ENCODE data around the gene APCDD1.

DNA sequence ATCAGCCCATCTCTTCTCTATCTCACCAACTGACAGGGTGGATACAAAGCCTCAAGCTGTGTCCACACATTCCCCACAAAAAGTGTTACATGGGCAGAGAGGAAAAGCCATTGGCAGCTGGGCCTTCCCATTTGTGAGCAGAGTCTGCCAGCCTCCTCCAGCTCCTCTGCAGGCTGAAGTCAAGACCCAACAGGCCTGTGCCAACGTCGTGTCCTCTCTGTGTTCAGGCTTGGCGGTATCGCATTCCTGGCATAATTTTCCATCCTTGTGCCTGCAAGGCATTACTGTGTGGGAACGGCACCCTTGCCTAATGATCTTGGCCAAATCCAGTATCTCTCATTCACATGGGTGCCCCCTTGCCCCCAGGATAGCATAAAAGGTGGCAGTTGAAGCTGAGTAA lies 41.5 kb upstream of the APCDD1 start:
- no peak for TF ChIP-seq CTCF (IDR thresholded peaks at IDR 0.05)
- no peak for TF ChIP-seq ZFX (IDR thresholded peaks at IDR 0.05; ENCODE audit: borderline replicate concordance)
